OCI-LY3 (cell line): ENCODE results near the gene EPG5.

Experiments used
- CTCF ChIP-seq: fragments of 200-600, 300-600 bp; sonication (generic); IDR thresholded peaks from 2 replicates; pipeline ENCODE4 v1.5.1; 2014; ENCODE audit warnings: antibody characterized with exemption, low read length, low read depth
- EZH2phosphoT487 ChIP-seq: fragments of 200-600 bp; shearing (Covaris generic); IDR thresholded peaks from 2 replicates; pipeline ENCODE4 v1.6.1; 2018; ENCODE audit warnings: antibody characterized with exemption, mixed run types, low read depth

GRCh38 chr18:45889419-45890064, 77.6 kb downstream of the EPG5 start:
- no peak for TF ChIP-seq CTCF
- no peak for TF ChIP-seq EZH2phosphoT487
